GM18870 (cell line): ENCODE measurements around the gene TDRD3.

Experiments used
- ATAC-seq: cut with Tn5 transposase; IDR thresholded peaks from one replicate; pipeline ENCODE4 v1.9.1; 2021; ENCODE audit warnings: moderate library complexity; ENCODE audit not compliant: unreplicated experiment

Gene TDRD3

GRCh38 chr13:60572003-60572798 is 175.2 kb downstream of the TDRD3 start:
- ATAC-seq = no peak

DNA sequence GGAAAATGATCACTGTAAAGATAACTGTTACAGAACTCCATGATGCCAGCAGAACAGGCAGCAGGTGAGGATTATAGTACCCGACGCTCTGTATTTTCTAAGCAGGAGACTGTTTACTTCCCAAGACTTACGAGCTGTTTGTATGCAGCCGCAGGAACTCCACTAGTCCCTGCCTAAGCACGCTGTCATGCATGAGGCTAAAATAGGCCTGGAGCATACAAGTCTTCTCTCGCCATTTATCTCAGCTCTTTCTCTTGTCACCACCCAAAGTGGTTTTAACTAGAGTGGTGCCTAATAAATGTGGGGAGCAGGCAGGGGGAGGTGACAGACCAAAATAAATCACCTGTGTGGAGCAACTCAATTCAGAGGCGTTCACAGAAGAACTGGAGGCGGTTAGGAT is 175.8 kb downstream of the TDRD3 start:
- no peak for ATAC-seq

DNA sequence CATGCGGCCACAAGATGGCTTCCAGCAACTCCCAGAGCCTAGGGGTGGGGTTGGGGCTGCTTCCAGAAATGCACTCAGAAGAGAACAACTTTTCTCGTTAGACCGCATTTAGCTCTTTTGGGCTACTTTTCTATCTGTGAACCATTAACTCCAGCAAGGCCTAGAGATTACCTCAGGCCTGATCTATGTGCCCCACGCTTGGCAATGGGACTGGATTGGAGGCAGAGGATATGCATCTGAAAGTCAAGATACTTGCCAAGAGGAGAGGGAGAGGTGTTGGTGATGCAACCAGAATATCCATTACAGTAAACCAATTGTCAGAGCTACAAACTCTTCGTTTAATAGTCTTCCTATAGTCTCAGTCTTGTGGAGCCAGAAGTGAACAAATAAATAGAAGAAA is 177.7 kb downstream of the TDRD3 start:
- ATAC-seq = no peak

- no peak for ATAC-seq
Measured at GRCh38 chr13:60575142-60575541, 178.1 kb downstream of the TDRD3 start.

- no peak for ATAC-seq
Measured at GRCh38 chr13:60577761-60578160, 180.7 kb downstream of the TDRD3 start.

GRCh38 chr13:60583196-60583888 is 186.3 kb downstream of the TDRD3 start:
- no peak for ATAC-seq

DNA sequence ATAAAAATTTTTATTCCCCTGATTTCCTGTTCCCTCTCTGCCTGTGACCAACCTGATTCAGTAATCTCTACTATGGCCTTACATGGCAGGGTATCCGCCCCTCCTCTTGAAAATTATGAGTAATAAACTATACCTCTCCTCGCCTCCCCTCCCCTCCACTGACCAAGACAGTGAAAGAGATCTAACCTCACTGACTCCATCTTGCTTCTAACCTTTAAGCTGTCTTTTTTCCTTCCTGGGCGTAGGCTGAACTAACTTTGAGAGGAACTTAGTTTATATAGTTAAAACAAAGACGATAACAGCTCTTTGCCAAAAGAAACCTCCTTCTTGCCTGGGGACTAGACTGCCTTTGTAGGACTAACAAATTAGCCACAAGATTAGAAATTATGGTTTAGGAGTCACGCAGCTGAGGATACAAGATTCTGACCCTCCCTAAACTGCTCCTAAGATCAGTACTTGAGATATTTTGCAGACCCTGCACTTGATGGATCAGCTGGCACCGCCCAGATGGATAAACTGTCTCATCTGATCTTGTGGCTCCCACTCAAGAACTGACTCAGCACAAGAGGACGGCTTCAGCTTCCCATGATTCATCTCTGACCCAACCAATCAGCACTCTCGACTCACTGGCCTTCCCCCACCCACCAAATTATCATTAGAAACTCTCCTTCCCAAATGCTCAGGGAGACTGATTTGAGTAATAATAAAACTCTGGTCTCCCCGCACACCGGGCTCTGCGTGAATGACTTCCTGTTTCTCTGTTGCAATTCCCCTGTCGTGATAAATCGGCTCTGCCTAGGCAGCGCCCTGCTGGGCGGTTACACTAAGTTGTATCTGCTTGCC is 187.1 kb downstream of the TDRD3 start:
- ATAC-seq = no peak

- no peak for ATAC-seq
Measured at GRCh38 chr13:60584976-60585375, 188.0 kb downstream of the TDRD3 start.

- no peak for ATAC-seq
Measured at GRCh38 chr13:60590800-60591747, 194.1 kb downstream of the TDRD3 start.

DNA sequence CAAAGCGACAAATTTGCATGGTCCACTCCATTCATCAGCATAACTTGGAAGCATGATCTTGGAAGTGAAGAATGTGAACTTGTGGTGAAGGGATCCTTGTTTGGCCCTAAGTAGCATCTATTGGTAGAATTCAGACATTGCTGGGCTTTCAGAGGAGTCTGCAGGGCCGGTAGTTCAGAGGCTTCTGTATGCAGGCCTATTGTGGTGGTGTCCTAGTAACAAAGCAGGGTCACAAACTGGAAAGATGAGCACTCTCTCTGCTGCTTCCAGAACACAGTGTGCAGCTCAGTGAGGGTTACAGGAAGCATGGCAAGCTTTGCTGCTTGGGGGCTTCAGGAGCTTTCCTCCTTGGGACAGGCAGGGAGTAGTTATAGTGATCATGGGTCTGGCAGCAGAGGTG is 206.0 kb downstream of the TDRD3 start:
- ATAC-seq = no peak

DNA sequence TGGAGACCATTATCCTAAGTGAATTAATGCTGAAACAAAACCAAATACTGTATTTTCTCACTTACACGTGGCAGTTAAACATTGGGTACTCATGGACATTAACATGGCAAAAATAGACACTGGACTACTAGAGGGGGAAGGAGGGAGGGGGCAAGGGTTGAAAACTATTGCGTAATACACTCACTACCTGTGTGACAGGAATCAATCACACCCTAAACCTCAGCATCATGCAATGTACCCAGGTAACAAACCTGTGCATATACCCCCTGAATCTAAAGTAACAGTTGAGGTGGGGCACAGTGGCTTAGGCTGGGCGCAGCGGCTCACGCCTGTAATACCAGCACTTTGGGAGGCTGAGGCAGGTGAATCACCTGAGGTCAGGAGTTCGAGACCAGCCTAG is 207.0 kb downstream of the TDRD3 start:
- ATAC-seq = no peak

- no peak for ATAC-seq
Measured at GRCh38 chr13:60608954-60609353, 211.9 kb downstream of the TDRD3 start.

DNA sequence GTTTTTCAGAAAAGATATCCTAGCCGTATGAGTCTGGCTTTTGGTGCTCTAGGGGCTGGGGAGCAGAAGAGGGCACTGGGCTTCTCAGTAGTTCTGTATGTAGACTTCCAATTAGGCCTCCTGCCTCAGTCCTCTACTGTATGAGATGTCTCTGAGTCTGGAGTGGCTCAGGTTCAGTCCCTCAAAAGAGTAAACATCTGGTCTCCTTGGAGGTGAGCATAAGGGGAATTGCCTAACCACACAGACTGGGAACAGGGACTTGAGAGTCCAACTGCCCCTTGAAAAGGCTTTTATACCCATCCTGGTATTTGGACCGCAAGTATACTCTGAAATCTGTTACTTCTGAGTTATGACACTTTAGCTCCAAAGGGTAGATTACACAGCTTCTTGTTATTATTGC is 214.5 kb downstream of the TDRD3 start:
- no peak for ATAC-seq

DNA sequence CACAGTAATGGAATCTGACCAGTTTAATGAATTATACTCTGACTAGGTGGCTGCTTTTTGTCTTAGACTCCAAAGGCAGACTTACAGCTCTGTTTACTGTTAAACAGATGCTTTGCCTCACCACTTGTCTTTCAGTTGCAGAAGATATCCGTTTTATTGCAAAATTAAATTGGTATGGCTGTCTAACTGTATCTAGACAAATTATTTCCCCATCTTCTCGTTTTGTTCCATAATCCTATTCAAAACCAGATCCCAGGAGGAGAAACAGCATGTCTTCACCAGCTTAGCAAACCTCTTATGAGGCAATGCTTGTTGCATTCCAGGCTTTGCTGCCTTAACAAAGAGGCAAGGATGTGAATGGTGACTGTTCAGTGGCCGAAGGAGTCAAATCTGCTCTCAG is 215.6 kb downstream of the TDRD3 start:
- ATAC-seq = no peak

DNA sequence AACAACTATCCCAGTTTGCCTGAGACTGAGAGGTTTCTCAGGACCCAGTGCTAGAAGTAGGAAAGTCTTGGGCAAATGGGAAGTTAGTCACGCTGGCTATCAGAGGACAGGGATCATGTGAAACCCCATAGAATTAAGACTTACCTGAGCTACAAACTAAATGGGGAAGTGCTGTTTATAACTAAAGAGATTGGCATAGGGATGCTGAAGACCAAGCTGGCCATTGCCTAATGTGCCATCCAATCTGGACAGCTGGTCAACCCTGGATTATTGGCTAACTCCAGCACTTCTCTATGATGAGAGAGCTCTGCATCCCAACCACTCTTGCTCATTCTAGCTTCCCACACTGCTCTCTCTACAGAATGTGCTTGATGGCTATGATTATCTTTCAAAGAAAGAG is 216.1 kb downstream of the TDRD3 start:
- no peak for ATAC-seq

DNA sequence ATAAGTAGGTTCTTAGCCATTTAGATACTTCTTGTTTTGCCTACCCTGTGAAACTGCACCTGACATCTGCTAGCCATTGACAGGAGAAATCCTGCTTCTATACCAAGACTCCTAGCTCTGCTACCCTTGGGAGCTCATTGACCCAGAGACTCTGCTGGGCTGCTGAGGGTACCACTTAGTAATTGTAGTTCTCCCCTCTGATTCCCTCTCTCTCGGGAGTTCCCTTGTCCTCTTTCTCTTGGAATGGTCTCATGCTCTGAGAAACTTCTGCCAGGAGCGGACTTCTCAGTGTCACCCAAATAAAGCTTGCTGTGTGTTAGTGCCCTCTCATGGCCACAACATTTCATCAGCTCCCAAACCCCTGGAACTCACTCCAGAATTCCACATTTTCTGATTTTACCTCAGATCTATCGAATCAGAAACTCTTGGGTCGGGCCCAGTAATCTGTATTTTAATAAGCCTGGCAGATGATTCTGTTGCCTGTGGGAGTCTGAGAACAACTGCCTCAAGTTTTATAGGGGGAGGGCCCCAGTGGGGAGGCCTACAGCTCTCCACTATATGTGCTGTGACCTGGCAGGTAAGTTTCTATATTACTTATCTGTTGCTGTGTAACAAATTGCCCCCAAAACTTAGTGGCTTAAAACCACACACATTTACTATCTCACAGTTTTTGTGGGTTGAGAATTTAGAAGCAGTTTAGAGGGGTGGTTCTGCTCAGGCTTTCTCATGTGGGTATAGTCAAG is 221.1 kb downstream of the TDRD3 start:
- no peak for ATAC-seq

GRCh38 chr13:60619461-60619860 is 222.4 kb downstream of the TDRD3 start:
- no peak for ATAC-seq

GRCh38 chr13:60620611-60621395 is 223.8 kb downstream of the TDRD3 start:
- ATAC-seq = no peak

- ATAC-seq = no peak
Measured at GRCh38 chr13:60623151-60623550, 226.1 kb downstream of the TDRD3 start.
